Measurements from ENCODE around the gene FRYL.

DNA sequence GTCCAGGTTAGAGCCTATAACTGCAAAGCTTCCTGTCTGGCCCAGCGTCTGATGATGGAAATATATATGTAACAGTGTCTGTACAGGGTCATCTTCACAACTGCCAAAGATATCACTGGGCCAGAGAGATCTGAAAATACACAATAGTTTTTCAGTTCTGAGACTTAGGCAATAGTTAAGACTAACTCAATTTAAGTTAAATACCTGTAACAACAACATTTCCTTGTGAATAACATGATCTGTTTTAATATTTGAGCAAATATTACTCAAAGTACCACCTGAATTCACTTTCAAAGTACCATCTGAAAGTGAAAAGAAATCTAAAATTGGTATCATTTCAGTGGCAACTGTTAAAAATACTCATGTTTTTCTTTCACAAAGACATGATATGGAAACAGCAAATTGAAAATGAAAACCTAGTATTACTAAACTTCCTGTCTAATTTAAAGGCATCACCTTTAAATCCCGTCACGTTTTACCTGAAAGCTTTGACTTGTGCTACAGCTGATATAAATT, 280.5 kb downstream of the FRYL start:
- TF ChIP-seq EZH2 (IDR thresholded peaks at IDR 0.05) (no peak), POLR2AphosphoS5 (IDR thresholded peaks at IDR 0.05; ENCODE audit: borderline replicate concordance, low read depth, low read length) (no peak), FOXP2 (optimal IDR thresholded peaks at IDR 0.05; ENCODE audit: control extremely low read depth, extremely low read length, insufficient read depth) (no peak)

Data from SK-N-MC (cell line).